Measurements from ENCODE around the gene ZCCHC10.
A peak's percentile ranks its signal among the peaks of the same experiment; 100 is the strongest.
"Not testable (repeated sequence)": the region's sequence is repeated elsewhere in the genome, so short reads cannot be mapped to it uniquely, and the experiment has no call there.

The ZCCHC10 gene

GRCh38 chr5:133025804-133026663, at the start of gene ZCCHC10:
Gene ZCCHC10 (minus strand): TSS chr5:133026549. CDS start chr5:133026537, 12 bp downstream.
- DNase-seq = peak; percentile 95 to 97 (median 97)

GRCh38 chr5:133075572-133076536, 49.5 kb upstream of the ZCCHC10 start:
- DNase-seq = no peak

GRCh38 chr5:133072021-133072420, 45.7 kb upstream of the ZCCHC10 start:
- no peak for DNase-seq

GRCh38 chr5:133066045-133066444, 39.7 kb upstream of the ZCCHC10 start:
- no peak for DNase-seq

- no peak for DNase-seq
Observed at GRCh38 chr5:133065471-133065870, 39.1 kb upstream of the ZCCHC10 start.

- no peak for DNase-seq
Observed at GRCh38 chr5:133063965-133064364, 37.6 kb upstream of the ZCCHC10 start.

GRCh38 chr5:133062276-133062675, 35.9 kb upstream of the ZCCHC10 start:
- DNase-seq = peak in 1 of 3 donors; percentile 9

GRCh38 chr5:133059621-133060020, 33.3 kb upstream of the ZCCHC10 start:
- DNase-seq = no peak

- DNase-seq = no peak
Observed at GRCh38 chr5:133056891-133057290, 30.5 kb upstream of the ZCCHC10 start.

GRCh38 chr5:133054697-133055471, 28.5 kb upstream of the ZCCHC10 start:
- DNase-seq = no peak

- no peak for DNase-seq
Observed at GRCh38 chr5:133053448-133053847, 27.1 kb upstream of the ZCCHC10 start.

GRCh38 chr5:133052317-133053175, 26.2 kb upstream of the ZCCHC10 start:
- DNase-seq = peak; percentile 80 to 92 (median 85)

- DNase-seq = peak; percentile 99 to 100 (median 100)
Observed at GRCh38 chr5:133051542-133052316, 25.4 kb upstream of the ZCCHC10 start, which contains the start of gene HSPA4. Gene HSPA4 (plus strand): TSS chr5:133052013. CDS start chr5:133052251, 238 bp downstream.

- peak in 1 of 3 donors; percentile 20 for DNase-seq
Observed at GRCh38 chr5:133051061-133051541, 24.8 kb upstream of the ZCCHC10 start.

- no peak for DNase-seq
Observed at GRCh38 chr5:133050521-133050920, 24.2 kb upstream of the ZCCHC10 start.

- DNase-seq = no peak
Observed at GRCh38 chr5:133049726-133050048, 23.3 kb upstream of the ZCCHC10 start.

GRCh38 chr5:133048993-133049725, 22.8 kb upstream of the ZCCHC10 start:
- no peak for DNase-seq

GRCh38 chr5:133047404-133047803, 21.1 kb upstream of the ZCCHC10 start:
- no peak for DNase-seq

GRCh38 chr5:133046560-133046959, 20.2 kb upstream of the ZCCHC10 start:
- not testable (repeated sequence) for DNase-seq

GRCh38 chr5:133041910-133042309, 15.6 kb upstream of the ZCCHC10 start:
- DNase-seq = peak in 1 of 3 donors; percentile 10
